HepG2 (cell line): ENCODE measurements around the gene LMCD1. TPM values are rescaled to one million over a fixed set of nuclear protein-coding genes. Genes with fewer than 3 reads are reported as not detected.

Source experiments
- ATAC-seq: fragments of 200-7000 bp; cut with Tn5 transposase; 3 replicates; pipeline ENCODE4 v1.9.1; 2020; ENCODE audit warnings: mild to moderate bottlenecking, moderate library complexity
- BruUV-seq: library from RNA; stranded (reverse); fragments of 400-500 nt; replicated peaks from 2 replicates; lab custom pipeline; 2021; lab: Mats Ljungman, UMichigan
- CTCF ChIA-PET: fragments of 300-600 bp; formaldehyde crosslinking; extraction: SDS; loops from one replicate; lab custom pipeline; 2021; ENCODE audit warnings: low total read pairs, inconsistent platforms, low intra/inter-chr PET ratio; lab: Yijun Ruan, JAX
- POLR2A ChIA-PET: fragments of 350-600 bp; sonication (Branson Sonifier 250); formaldehyde crosslinking; loops from one replicate; lab custom pipeline; 2020; ENCODE audit warnings: antibody characterized with exemption, inconsistent platforms; lab: Yijun Ruan, JAX
- DNase-seq: peaks from one replicate; pipeline ENCODE4 v3.0.0-alpha.2; 2015; ENCODE audit warnings: low spot score
- FAIRE-seq: peaks from 3 replicates; lab custom pipeline; 2011; peaks lifted over from hg19 to GRCh38; lab: Jason Lieb, UNC
- H2AFZ ChIP-seq: one replicate; pipeline ENCODE4 v1.6.1; 2011; ENCODE audit warnings: low read length, inconsistent platforms
- H3K27ac ChIP-seq: fragments of 300-600 bp; 3 replicates; pipeline ENCODE4 v1.8.0; 2011; ENCODE audit warnings: mixed run types, mild to moderate bottlenecking, mixed read lengths, low read length, inconsistent platforms; ENCODE audit not compliant: insufficient read depth; ENCODE audit errors: extremely low read length
- H3K27me3 ChIP-seq, 2 experiments: fragments of 200-600 bp in 1 of 2; 2 replicates in 1 of 2; 3 replicates in 1 of 2; pipeline versions ENCODE4 v1.6.0 to v1.8.0; 2011; ENCODE audit warnings: low read length in 2 of 2, mild to moderate bottlenecking in 2 of 2, moderate library complexity in 2 of 2, inconsistent platforms in 1 of 2; ENCODE audit not compliant: insufficient read depth in 2 of 2, control insufficient read depth in 1 of 2
- H3K36me3 ChIP-seq, 2 experiments: fragments of 200-600 bp in 1 of 2; replicated peaks in 1 of 2; 2 replicates in 1 of 2; 3 replicates in 1 of 2; pipeline versions ENCODE4 v1.5.1 to v1.8.0; 2011; ENCODE audit warnings: low read length in 2 of 2, inconsistent platforms in 1 of 2; ENCODE audit not compliant: insufficient read depth in 2 of 2, control insufficient read depth in 1 of 2
- H3K4me1 ChIP-seq: 2 replicates; pipeline ENCODE4 v1.5.1; 2012; ENCODE audit warnings: low read length, inconsistent platforms; ENCODE audit not compliant: insufficient read depth
- H3K4me2 ChIP-seq: 2 replicates; pipeline ENCODE4 v1.6.0; 2011; ENCODE audit warnings: low read depth, low read length, inconsistent platforms
- H3K4me3 ChIP-seq, 3 experiments: fragments of 200-600 bp in 1 of 3; sonication (generic), shearing (Covaris generic) in 1 of 3; replicated peaks in 1 of 3; 2 replicates each; pipeline ENCODE4 v1.5.1; 2011 to 2016; ENCODE audit warnings: low read length in 3 of 3, inconsistent platforms in 2 of 3, low read depth in 2 of 3, mild to moderate bottlenecking in 2 of 3, control low read depth in 1 of 3, mixed read lengths in 1 of 3; ENCODE audit not compliant: insufficient read depth in 1 of 3
- H3K79me2 ChIP-seq: one replicate; pipeline ENCODE4 v1.6.1; 2011; ENCODE audit warnings: low read length, inconsistent platforms; ENCODE audit not compliant: insufficient read depth
- H3K9ac ChIP-seq: 2 replicates; pipeline ENCODE4 v1.6.0; 2011; ENCODE audit warnings: mild to moderate bottlenecking, low read depth, low read length, inconsistent platforms; ENCODE audit not compliant: insufficient read depth
- H3K9me3 ChIP-seq: 2 replicates; pipeline ENCODE4 v1.5.1; 2012; ENCODE audit warnings: mild to moderate bottlenecking, low read length
- H4K20me1 ChIP-seq: 2 replicates; pipeline ENCODE4 v1.6.0; 2011; ENCODE audit warnings: inconsistent platforms, mild to moderate bottlenecking, low read length, moderate library complexity; ENCODE audit not compliant: insufficient read depth
- AHR ChIP-seq: IDR thresholded peaks from 2 replicates; pipeline ENCODE4 v1.6.1; 2018; ENCODE audit warnings: missing genetic modification reagents, missing compliant biosample characterization
- ARID3A ChIP-seq: IDR thresholded peaks from 2 replicates; pipeline ENCODE4 v1.6.1; 2012; ENCODE audit warnings: low read depth, low read length, improper control_type of control experiment
- ARID4A ChIP-seq: sonication (generic); formaldehyde crosslinking; IDR thresholded peaks from 2 replicates; pipeline ENCODE4 v1.5.0; 2020; ENCODE audit warnings: mild to moderate bottlenecking, missing genetic modification reagents, borderline replicate concordance
- CERS6 ChIP-seq: sonication (generic); formaldehyde crosslinking; IDR thresholded peaks from 2 replicates; pipeline ENCODE4 v1.5.0; 2020; ENCODE audit warnings: missing genetic modification reagents
- FOXJ3 ChIP-seq: sonication (generic); formaldehyde crosslinking; IDR thresholded peaks from 2 replicates; pipeline ENCODE4 v1.4.0; 2020; ENCODE audit warnings: missing genetic modification reagents, mild to moderate bottlenecking, borderline replicate concordance
- HNRNPH1 ChIP-seq: fragments of 200-400 bp; formaldehyde crosslinking; optimal IDR thresholded peaks from 2 replicates; pipeline ENCODE3; 2017; ENCODE audit warnings: mild to moderate bottlenecking, low read depth, low read length
- KLF6 ChIP-seq: IDR thresholded peaks from 2 replicates; pipeline ENCODE4 v1.8.0; 2016; ENCODE audit warnings: missing biosample characterization, missing genetic modification reagents
- MED8 ChIP-seq: sonication (generic); formaldehyde crosslinking; IDR thresholded peaks from 2 replicates; pipeline ENCODE4 v1.8.1; 2023; ENCODE audit warnings: mild to moderate bottlenecking, missing genetic modification reagents; ENCODE audit not compliant: insufficient replicate concordance
- RXRB ChIP-seq: IDR thresholded peaks from 2 replicates; pipeline ENCODE4 v1.6.1; 2016; ENCODE audit warnings: borderline replicate concordance, missing genetic modification reagents, missing compliant biosample characterization
- SRSF1 ChIP-seq: fragments of 200-400 bp; formaldehyde crosslinking; optimal IDR thresholded peaks from 2 replicates; pipeline ENCODE3; 2017; ENCODE audit warnings: mild to moderate bottlenecking, low read depth, low read length, moderate library complexity
- TCF7L2 ChIP-seq: IDR thresholded peaks from 2 replicates; pipeline ENCODE4 v1.6.1; 2011; ENCODE audit warnings: mild to moderate bottlenecking, low read depth, low read length, moderate library complexity
- ZBTB46 ChIP-seq: sonication (generic); formaldehyde crosslinking; IDR thresholded peaks from 2 replicates; pipeline ENCODE4 v1.4.0; 2020; ENCODE audit warnings: mild to moderate bottlenecking, missing genetic modification reagents, borderline replicate concordance
- ZMAT3 ChIP-seq: sonication (generic); formaldehyde crosslinking; conservative IDR thresholded peaks from 2 replicates; pipeline ENCODE4 v1.7.0; 2021; ENCODE audit warnings: missing genetic modification reagents
- ZNF143 ChIP-seq: sonication (generic); formaldehyde crosslinking; IDR thresholded peaks from 2 replicates; pipeline ENCODE4 v1.4.0; 2020; ENCODE audit warnings: missing genetic modification reagents
- ZNF430 ChIP-seq: sonication (generic); formaldehyde crosslinking; IDR thresholded peaks from 2 replicates; pipeline ENCODE4 v1.9.0; 2021; ENCODE audit warnings: mild to moderate bottlenecking, missing genetic modification reagents
- ZNF468 ChIP-seq: sonication (generic); formaldehyde crosslinking; IDR thresholded peaks from 2 replicates; pipeline ENCODE4 v1.8.0; 2022; ENCODE audit warnings: mild to moderate bottlenecking, moderate library complexity, missing genetic modification reagents
- ZNF549 ChIP-seq: sonication (generic); formaldehyde crosslinking; IDR thresholded peaks from 2 replicates; pipeline ENCODE4 v1.5.0; 2020; ENCODE audit warnings: missing genetic modification reagents
- ZNF792 ChIP-seq: IDR thresholded peaks from 2 replicates; pipeline ENCODE4 v1.6.1; 2016
- ZZZ3 ChIP-seq: sonication (generic); formaldehyde crosslinking; IDR thresholded peaks from 2 replicates; pipeline ENCODE4 v1.4.0; 2020; ENCODE audit warnings: missing genetic modification reagents, mild to moderate bottlenecking, borderline replicate concordance
- WGBS: methylation state at CpG from one replicate; pipeline ENCODE4 v1.1.6; 2017; ENCODE audit warnings: low lambda C conversion rate; 5-methylcytosine and 5-hydroxymethylcytosine counted together
- in situ Hi-C: cut with HindIII; loops from 2 replicates; pipeline ENCODE4 v1.10.0; 2017; ENCODE audit warnings: low pct_unique_long_range_greater_than_20kb; ENCODE audit not compliant: extremely low pct_ligation_motif_present
- intact Hi-C: fragments of 100-400 bp; cut with micrococcal nuclease; formaldehyde crosslinking; loops from one replicate; pipeline ENCODE4 v1.10.0; 2022; ENCODE audit not compliant: unreplicated experiment
- polyA plus RNA-seq, 8 experiments: library from polyadenylated mRNA; depleted of rRNA in 3 of 8; stranded (reverse) in 7 of 8; unstranded in 1 of 8; fragments of >200 nt; fragmentation: Illumina TruSeq in 4 of 8; extraction: Trizol in 4 of 8; gene quantifications; 2 replicates each; pipeline versions ENCODE4 v1.2.1 to v1.2.3, GENCODE V29; 2011 to 2016; ENCODE audit warnings: low read depth in 4 of 8, missing spikeins in 1 of 8, mixed read lengths in 1 of 8; ENCODE audit not compliant: insufficient read depth in 1 of 8
- total RNA-seq, 5 experiments: library from RNA; depleted of rRNA; stranded (reverse); fragments of >200 nt; fragmentation: Illumina TruSeq; extraction: Trizol; gene quantifications; 2 replicates each; pipeline ENCODE4 v1.2.3, GENCODE V29; 2016; ENCODE audit warnings: low read depth in 1 of 5

Gene LMCD1
- total and polyA plus RNA-seq, 2 of the 13 experiments (the other 11 are each of a cell fraction or from before 2014, with no cell fraction given): 6.2 to 7.1 TPM

- CTCF ChIA-PET: no interaction called here
- no peak overlapping the region for H2AFZ ChIP-seq
- WGBS: 80% methylated on average over 1 of the region's 1 CpG
- no peak for DNase-seq
- peaks cover 23% of the 10 kb centered on the region for H3K4me1 ChIP-seq
- no peak overlapping the region for H3K9ac ChIP-seq
- H3K27me3 ChIP-seq: no peaks in the 10 kb centered on the region
- in situ Hi-C loops (no loop called here), intact Hi-C loops (no loop called here)
- POLR2A ChIA-PET: no interaction called here
- H3K4me2 ChIP-seq: no peak overlapping the region
- no TSS peak for BruUV-seq
- H4K20me1 ChIP-seq: no peaks in the 10 kb centered on the region
- no peaks in the 10 kb centered on the region for H3K79me2 ChIP-seq
- TF ChIP-seq ZNF143 (no peak), ZZZ3 (CRISPR knock-in tag) (no peak), ARID3A (no peak), ZNF792 (CRISPR knock-in tag) (no peak), ZNF549 (CRISPR knock-in tag) (no peak), ZBTB46 (no peak), TCF7L2 (no peak), AHR (no peak), HNRNPH1 (no peak), ARID4A (CRISPR knock-in tag) (no peak), FOXJ3 (no peak), KLF6 (no peak), CERS6 (CRISPR knock-in tag) (no peak), ZNF430 (no peak), ZMAT3 (CRISPR knock-in tag) (no peak), SRSF1 (no peak), MED8 (CRISPR knock-in tag) (no peak), ZNF468 (CRISPR knock-in tag) (no peak), RXRB (CRISPR knock-in tag) (no peak)
- FAIRE-seq: no peak
- H3K4me3 ChIP-seq: no peak overlapping the region
- no peaks in the 10 kb centered on the region for H3K36me3 ChIP-seq
- H3K9me3 ChIP-seq: no peaks in the 10 kb centered on the region
- H3K27ac ChIP-seq: no peak overlapping the region
- ATAC-seq: no peak
Measured at GRCh38 chr3:8466526-8466925, 35.1 kb upstream of the LMCD1 start.
